Measurements from ENCODE around the gene CARNS1.

Gene CARNS1

GRCh38 chr11:67428052-67429001 lies 12.8 kb downstream of the CARNS1 start, which contains the start of gene RPS6KB2:
Gene RPS6KB2 (plus strand): TSS chr11:67428494. CDS start chr11:67428546, 52 bp downstream.
- peak; percentile 98 to 99 for DNase-seq (ENCODE audit: low read depth in 1 of 2, low spot score in 1 of 2)

GRCh38 chr11:67429038-67429668 lies 13.7 kb downstream of the CARNS1 start:
- no peak for DNase-seq (ENCODE audit: low read depth in 1 of 2, low spot score in 1 of 2)

- DNase-seq (ENCODE audit: low read depth in 1 of 2, low spot score in 1 of 2), result no peak
Observed at GRCh38 chr11:67429722-67430121, 14.2 kb downstream of the CARNS1 start.

- DNase-seq (ENCODE audit: low read depth in 1 of 2, low spot score in 1 of 2), result no peak
Observed at GRCh38 chr11:67431346-67432249, 16.1 kb downstream of the CARNS1 start.

- no peak for DNase-seq (ENCODE audit: low read depth in 1 of 2, low spot score in 1 of 2)
Observed at GRCh38 chr11:67432655-67433349, 17.3 kb downstream of the CARNS1 start.

GRCh38 chr11:67433536-67434394 lies 18.3 kb downstream of the CARNS1 start:
- no peak for DNase-seq (ENCODE audit: low read depth in 1 of 2, low spot score in 1 of 2)

- no peak for DNase-seq (ENCODE audit: low read depth in 1 of 2, low spot score in 1 of 2)
Observed at GRCh38 chr11:67434395-67434881, 19.0 kb downstream of the CARNS1 start.

GRCh38 chr11:67435031-67435726 lies 19.7 kb downstream of the CARNS1 start:
- no peak for DNase-seq (ENCODE audit: low read depth in 1 of 2, low spot score in 1 of 2)

GRCh38 chr11:67435727-67436458 lies 20.4 kb downstream of the CARNS1 start:
- no peak for DNase-seq (ENCODE audit: low read depth in 1 of 2, low spot score in 1 of 2)

- peak in 1 of 2 donors; percentile 49 for DNase-seq (ENCODE audit: low read depth in 1 of 2, low spot score in 1 of 2)
Observed at GRCh38 chr11:67436459-67437081, 21.1 kb downstream of the CARNS1 start.

- peak; percentile 68 to 72 for DNase-seq (ENCODE audit: low read depth in 1 of 2, low spot score in 1 of 2)
Observed at GRCh38 chr11:67437082-67437808, 21.8 kb downstream of the CARNS1 start, which contains the start of gene PTPRCAP. Gene PTPRCAP (minus strand): TSS chr11:67437682. CDS start chr11:67437619, 63 bp downstream.

- DNase-seq (ENCODE audit: low read depth in 1 of 2, low spot score in 1 of 2), result no peak
Observed at GRCh38 chr11:67437809-67438157, 22.3 kb downstream of the CARNS1 start.

- DNase-seq (ENCODE audit: low read depth in 1 of 2, low spot score in 1 of 2), result peak; percentile 56 to 64
Observed at GRCh38 chr11:67438158-67438902, 22.9 kb downstream of the CARNS1 start.

GRCh38 chr11:67439321-67440228 lies 24.1 kb downstream of the CARNS1 start:
- no peak for DNase-seq (ENCODE audit: low read depth in 1 of 2, low spot score in 1 of 2)
